Progenitor cell of endocrine pancreas (in vitro differentiated cells): ENCODE results near the gene PHAF1. TPM values are rescaled to one million over a fixed set of nuclear protein-coding genes. Genes with fewer than 3 reads are reported as not detected.

Experiments
- DNase-seq: peaks from one replicate; pipeline ENCODE4 v3.0.0; 2021; ENCODE audit warnings: low spot score; ENCODE audit not compliant: unreplicated experiment
- H3K27ac Mint-ChIP-seq: 2 replicates; pipeline ENCODE4 v1.8.0; 2021; ENCODE audit warnings: mild to moderate bottlenecking, moderate library complexity, mixed read lengths
- H3K27me3 Mint-ChIP-seq: 2 replicates; pipeline ENCODE4 v1.8.0; 2021; ENCODE audit warnings: mixed read lengths
- H3K36me3 Mint-ChIP-seq: 2 replicates; pipeline ENCODE4 v1.8.0; 2022; ENCODE audit warnings: mixed read lengths; ENCODE audit not compliant: insufficient read depth
- H3K4me1 Mint-ChIP-seq: 2 replicates; pipeline ENCODE4 v1.8.0; 2021; ENCODE audit warnings: low read depth, mixed read lengths
- H3K4me3 Mint-ChIP-seq: 2 replicates; pipeline ENCODE4 v1.8.0; 2021; ENCODE audit warnings: low read depth, mild to moderate bottlenecking, moderate library complexity, mixed read lengths
- H3K9me3 Mint-ChIP-seq: 2 replicates; pipeline ENCODE4 v1.8.0; 2021; ENCODE audit warnings: low read depth, mixed read lengths
- CTCF ChIP-seq: fragments of 200-600 bp; sonication (generic); IDR thresholded peaks from one replicate; pipeline ENCODE4 v1.5.0; 2021; ENCODE audit warnings: antibody characterized with exemption, mild to moderate bottlenecking; ENCODE audit not compliant: unreplicated experiment
- total RNA-seq: library from RNA; stranded (reverse); gene quantifications from 2 replicates; pipeline ENCODE4 v1.2.1, GENCODE V29; 2021

PHAF1 gene
- total RNA-seq, 1 donor from 2014 or later = 21.0 TPM

GRCh38 chr16:67183627-67184452 lies 74.1 kb downstream of the PHAF1 start, which contains the start of gene MATCAP1:
TSS of gene MATCAP1 (minus strand) at chr16:67183963. CDS start at chr16:67180610, 3,353 bp downstream.
- DNase-seq = peak; percentile 89
- no peak for TF ChIP-seq CTCF
- H3K4me1 Mint-ChIP-seq = peaks cover 3% of the 10 kb centered on the region
- H3K27ac Mint-ChIP-seq = no peak within 1 kb of the TSS
- peak within 1 kb of the TSS; percentile 51 for H3K4me3 Mint-ChIP-seq
- H3K27me3 Mint-ChIP-seq = peaks cover 9% of the 10 kb centered on the region
- H3K36me3 Mint-ChIP-seq = no peaks in the 10 kb centered on the region
- H3K9me3 Mint-ChIP-seq = no peaks in the 10 kb centered on the region

DNA sequence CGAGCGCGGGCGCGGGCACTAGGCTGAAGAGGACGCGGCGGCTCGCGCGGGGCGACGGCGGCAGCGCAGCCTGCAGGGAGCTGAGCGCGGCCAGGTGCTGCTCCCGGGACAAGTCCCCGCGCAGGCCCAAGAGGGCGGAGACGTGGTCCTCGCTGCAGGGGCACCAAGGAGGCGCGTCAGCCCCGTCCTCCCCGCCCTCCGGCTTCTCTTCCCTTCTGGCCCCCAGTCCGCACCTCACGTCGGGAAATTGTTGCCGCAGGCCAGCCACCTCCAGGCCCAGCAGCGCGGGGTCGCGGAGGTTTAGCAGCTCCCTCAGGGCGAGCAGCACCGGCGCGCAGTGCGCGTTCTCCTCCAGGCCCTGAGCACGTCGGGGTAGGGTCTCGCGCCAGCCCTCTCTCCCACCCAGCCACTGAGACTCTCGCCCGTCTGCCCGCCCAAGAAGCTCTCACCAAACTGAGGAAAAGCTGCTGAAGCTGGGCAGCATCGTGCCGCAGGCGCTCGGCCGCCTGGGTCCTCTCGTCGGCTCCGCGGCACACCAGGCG lies 74.8 kb downstream of the PHAF1 start:
- TF ChIP-seq CTCF = no peak
- no peaks in the 10 kb centered on the region for H3K36me3 Mint-ChIP-seq
- peak overlapping the region; percentile 51 for H3K4me3 Mint-ChIP-seq
- no peak for DNase-seq
- H3K27me3 Mint-ChIP-seq = peaks cover 7% of the 10 kb centered on the region
- peaks cover 3% of the 10 kb centered on the region for H3K4me1 Mint-ChIP-seq
- H3K27ac Mint-ChIP-seq = no peak overlapping the region
- H3K9me3 Mint-ChIP-seq = no peaks in the 10 kb centered on the region

GRCh38 chr16:67184995-67185650 lies 75.4 kb downstream of the PHAF1 start:
- Mint-ChIP-seq H3K9me3 (no peaks in the 10 kb centered on the region), H3K27ac (peak overlapping the region; percentile 93), H3K4me3 (peak overlapping the region; percentile 79), H3K27me3 (peaks cover 7% of the 10 kb centered on the region), H3K4me1 (peaks cover 3% of the 10 kb centered on the region), H3K36me3 (no peaks in the 10 kb centered on the region)
- DNase-seq = peak; percentile 96
- peak; percentile 90 for TF ChIP-seq CTCF

DNA sequence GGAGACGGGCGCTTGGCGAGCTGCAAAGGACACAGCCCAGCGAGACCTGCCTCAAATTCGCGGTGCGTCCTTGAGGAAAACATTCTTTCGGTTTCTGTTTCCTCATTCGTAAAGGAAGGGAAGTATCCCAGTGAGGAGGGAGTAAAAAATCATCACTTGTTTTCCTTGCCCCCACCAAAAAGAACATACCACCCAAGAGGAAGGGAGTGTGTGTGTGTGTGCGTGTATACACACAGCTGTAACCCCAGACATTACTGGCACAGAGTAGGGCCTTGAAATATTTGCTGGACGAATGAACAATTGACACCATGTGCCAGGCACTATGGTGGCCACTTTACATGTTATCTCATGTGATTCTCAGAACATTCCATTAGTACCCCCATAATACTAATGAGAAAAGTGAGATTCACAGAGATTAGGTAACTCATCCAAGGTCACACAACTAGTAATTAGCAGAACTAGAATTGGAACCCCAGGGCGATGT lies 76.0 kb downstream of the PHAF1 start:
- no peak overlapping the region for H3K27ac Mint-ChIP-seq
- TF ChIP-seq CTCF = no peak
- H3K36me3 Mint-ChIP-seq = no peaks in the 10 kb centered on the region
- peaks cover 3% of the 10 kb centered on the region for H3K4me1 Mint-ChIP-seq
- H3K27me3 Mint-ChIP-seq = peaks cover 7% of the 10 kb centered on the region
- H3K9me3 Mint-ChIP-seq = no peaks in the 10 kb centered on the region
- DNase-seq = no peak
- no peak overlapping the region for H3K4me3 Mint-ChIP-seq

DNA sequence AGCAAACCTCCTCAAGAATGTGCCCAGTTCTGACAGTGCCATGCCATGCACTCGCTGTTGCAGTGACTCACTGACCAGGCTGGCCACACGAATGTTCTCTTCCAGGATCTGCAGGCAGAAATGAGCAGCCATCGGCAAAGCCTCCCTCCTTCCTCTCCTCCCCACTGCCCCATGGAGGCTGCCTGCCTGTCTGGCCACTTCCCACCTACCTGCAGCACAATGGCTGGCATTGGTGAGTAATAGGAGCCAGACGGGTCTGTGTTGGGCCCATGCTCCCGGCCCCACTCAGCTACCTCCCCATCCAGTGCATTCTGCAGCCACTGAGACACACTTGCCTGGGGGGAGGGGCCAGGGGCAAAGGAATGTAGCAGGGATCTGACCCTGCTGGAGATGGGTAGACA lies 76.8 kb downstream of the PHAF1 start:
- H3K4me3 Mint-ChIP-seq = no peak overlapping the region
- no peaks in the 10 kb centered on the region for H3K36me3 Mint-ChIP-seq
- H3K9me3 Mint-ChIP-seq = no peaks in the 10 kb centered on the region
- DNase-seq = no peak
- H3K27me3 Mint-ChIP-seq = peaks cover 7% of the 10 kb centered on the region
- TF ChIP-seq CTCF = no peak
- peaks cover 6% of the 10 kb centered on the region for H3K4me1 Mint-ChIP-seq
- no peak overlapping the region for H3K27ac Mint-ChIP-seq
